HepG2 (cell line): ENCODE data around the gene ELMOD3. TPM values are rescaled to one million over a fixed set of nuclear protein-coding genes. Genes with fewer than 3 reads are reported as not detected.

Experiments used
- ATAC-seq: fragments of 200-7000 bp; cut with Tn5 transposase; 3 replicates; pipeline ENCODE4 v1.9.1; 2020; ENCODE audit warnings: mild to moderate bottlenecking, moderate library complexity
- BruUV-seq: library from RNA; stranded (reverse); fragments of 400-500 nt; replicated peaks from 2 replicates; lab custom pipeline; 2021; lab: Mats Ljungman, UMichigan
- CTCF ChIA-PET: fragments of 300-600 bp; formaldehyde crosslinking; extraction: SDS; loops from one replicate; lab custom pipeline; 2021; ENCODE audit warnings: low total read pairs, inconsistent platforms, low intra/inter-chr PET ratio; lab: Yijun Ruan, JAX
- POLR2A ChIA-PET: fragments of 350-600 bp; sonication (Branson Sonifier 250); formaldehyde crosslinking; loops from one replicate; lab custom pipeline; 2020; ENCODE audit warnings: antibody characterized with exemption, inconsistent platforms; lab: Yijun Ruan, JAX
- DNase-seq: peaks from one replicate; pipeline ENCODE4 v3.0.0-alpha.2; 2015; ENCODE audit warnings: low spot score
- FAIRE-seq: peaks from 3 replicates; lab custom pipeline; 2011; peaks lifted over from hg19 to GRCh38; lab: Jason Lieb, UNC
- H2AFZ ChIP-seq: one replicate; pipeline ENCODE4 v1.6.1; 2011; ENCODE audit warnings: low read length, inconsistent platforms
- H3K27ac ChIP-seq: fragments of 300-600 bp; 3 replicates; pipeline ENCODE4 v1.8.0; 2011; ENCODE audit warnings: mixed run types, mild to moderate bottlenecking, mixed read lengths, low read length, inconsistent platforms; ENCODE audit not compliant: insufficient read depth; ENCODE audit errors: extremely low read length
- H3K27me3 ChIP-seq, 2 experiments: fragments of 200-600 bp in 1 of 2; 2 replicates in 1 of 2; 3 replicates in 1 of 2; pipeline versions ENCODE4 v1.6.0 to v1.8.0; 2011; ENCODE audit warnings: low read length in 2 of 2, mild to moderate bottlenecking in 2 of 2, moderate library complexity in 2 of 2, inconsistent platforms in 1 of 2; ENCODE audit not compliant: insufficient read depth in 2 of 2, control insufficient read depth in 1 of 2
- H3K36me3 ChIP-seq, 2 experiments: fragments of 200-600 bp in 1 of 2; replicated peaks in 1 of 2; 2 replicates in 1 of 2; 3 replicates in 1 of 2; pipeline versions ENCODE4 v1.5.1 to v1.8.0; 2011; ENCODE audit warnings: low read length in 2 of 2, inconsistent platforms in 1 of 2; ENCODE audit not compliant: insufficient read depth in 2 of 2, control insufficient read depth in 1 of 2
- H3K4me1 ChIP-seq: 2 replicates; pipeline ENCODE4 v1.5.1; 2012; ENCODE audit warnings: low read length, inconsistent platforms; ENCODE audit not compliant: insufficient read depth
- H3K4me2 ChIP-seq: 2 replicates; pipeline ENCODE4 v1.6.0; 2011; ENCODE audit warnings: low read depth, low read length, inconsistent platforms
- H3K4me3 ChIP-seq, 3 experiments: fragments of 200-600 bp in 1 of 3; sonication (generic), shearing (Covaris generic) in 1 of 3; replicated peaks in 1 of 3; 2 replicates each; pipeline ENCODE4 v1.5.1; 2011 to 2016; ENCODE audit warnings: low read length in 3 of 3, inconsistent platforms in 2 of 3, low read depth in 2 of 3, mild to moderate bottlenecking in 2 of 3, control low read depth in 1 of 3, mixed read lengths in 1 of 3; ENCODE audit not compliant: insufficient read depth in 1 of 3
- H3K79me2 ChIP-seq: one replicate; pipeline ENCODE4 v1.6.1; 2011; ENCODE audit warnings: low read length, inconsistent platforms; ENCODE audit not compliant: insufficient read depth
- H3K9ac ChIP-seq: 2 replicates; pipeline ENCODE4 v1.6.0; 2011; ENCODE audit warnings: mild to moderate bottlenecking, low read depth, low read length, inconsistent platforms; ENCODE audit not compliant: insufficient read depth
- H3K9me3 ChIP-seq: 2 replicates; pipeline ENCODE4 v1.5.1; 2012; ENCODE audit warnings: mild to moderate bottlenecking, low read length
- H4K20me1 ChIP-seq: 2 replicates; pipeline ENCODE4 v1.6.0; 2011; ENCODE audit warnings: inconsistent platforms, mild to moderate bottlenecking, low read length, moderate library complexity; ENCODE audit not compliant: insufficient read depth
- E2F1 ChIP-seq: sonication (generic); formaldehyde crosslinking; IDR thresholded peaks from 2 replicates; pipeline ENCODE4 v1.5.0; 2020; ENCODE audit warnings: missing genetic modification reagents
- GATAD2A ChIP-seq: IDR thresholded peaks from 2 replicates; pipeline ENCODE4 v1.6.1; 2016
- HMG20A ChIP-seq: IDR thresholded peaks from 2 replicates; pipeline ENCODE4 v1.6.1; 2016; ENCODE audit warnings: borderline replicate concordance
- MAFF ChIP-seq: IDR thresholded peaks from 2 replicates; pipeline ENCODE4 v1.6.1; 2011; ENCODE audit warnings: low read depth, low read length, improper control_type of control experiment
- MLX ChIP-seq: IDR thresholded peaks from 2 replicates; pipeline ENCODE4 v1.6.1; 2016
- POGK ChIP-seq: sonication (generic); formaldehyde crosslinking; conservative IDR thresholded peaks from 2 replicates; pipeline ENCODE4 v1.8.0; 2022; ENCODE audit warnings: mild to moderate bottlenecking, moderate library complexity, missing genetic modification reagents
- REL ChIP-seq: sonication (generic); formaldehyde crosslinking; conservative IDR thresholded peaks from 2 replicates; pipeline ENCODE4 v1.8.0; 2022; ENCODE audit warnings: mild to moderate bottlenecking, missing genetic modification reagents, moderate library complexity
- REXO4 ChIP-seq: sonication (generic); formaldehyde crosslinking; IDR thresholded peaks from 2 replicates; pipeline ENCODE4 v1.8.0; 2022; ENCODE audit warnings: missing genetic modification reagents, mild to moderate bottlenecking, borderline replicate concordance
- TSC22D2 ChIP-seq: sonication (generic); formaldehyde crosslinking; IDR thresholded peaks from 2 replicates; pipeline ENCODE4 v1.5.1; 2020; ENCODE audit warnings: missing genetic modification reagents, mild to moderate bottlenecking, borderline replicate concordance
- ZFP90 ChIP-seq: sonication (generic); formaldehyde crosslinking; IDR thresholded peaks from 2 replicates; pipeline ENCODE4 v1.8.0; 2022; ENCODE audit warnings: missing genetic modification reagents, mild to moderate bottlenecking, inconsistent platforms, borderline replicate concordance
- ZKSCAN8 ChIP-seq: IDR thresholded peaks from 2 replicates; pipeline ENCODE4 v1.6.1; 2016; ENCODE audit warnings: borderline replicate concordance, missing genetic modification reagents, missing compliant biosample characterization
- ZNF234 ChIP-seq: sonication (generic); formaldehyde crosslinking; conservative IDR thresholded peaks from 2 replicates; pipeline ENCODE4 v1.5.1; 2020; ENCODE audit warnings: mild to moderate bottlenecking, missing genetic modification reagents
- ZNF331 ChIP-seq: sonication (generic); formaldehyde crosslinking; IDR thresholded peaks from 2 replicates; pipeline ENCODE4 v1.4.0; 2020; ENCODE audit warnings: missing genetic modification reagents
- ZNF335 ChIP-seq: sonication (generic); formaldehyde crosslinking; IDR thresholded peaks from 2 replicates; pipeline ENCODE4 v1.4.0; 2020; ENCODE audit warnings: missing genetic modification reagents
- ZNF350 ChIP-seq: sonication (generic); formaldehyde crosslinking; IDR thresholded peaks from 2 replicates; pipeline ENCODE4 v1.4.0; 2020; ENCODE audit warnings: mild to moderate bottlenecking, low read depth, missing genetic modification reagents, borderline replicate concordance
- ZNF503 ChIP-seq: sonication (generic); formaldehyde crosslinking; IDR thresholded peaks from 2 replicates; pipeline ENCODE4 v1.4.0; 2020; ENCODE audit warnings: missing genetic modification reagents
- ZNF562 ChIP-seq: sonication (generic); formaldehyde crosslinking; IDR thresholded peaks from 2 replicates; pipeline ENCODE4 v1.8.0; 2022; ENCODE audit warnings: missing genetic modification reagents, borderline replicate concordance
- ZNF598 ChIP-seq: sonication (generic); formaldehyde crosslinking; IDR thresholded peaks from 2 replicates; pipeline ENCODE4 v1.5.1; 2020; ENCODE audit warnings: mild to moderate bottlenecking, missing genetic modification reagents, borderline replicate concordance
- WGBS: methylation state at CpG from one replicate; pipeline ENCODE4 v1.1.6; 2017; ENCODE audit warnings: low lambda C conversion rate; 5-methylcytosine and 5-hydroxymethylcytosine counted together
- in situ Hi-C: cut with HindIII; loops from 2 replicates; pipeline ENCODE4 v1.10.0; 2017; ENCODE audit warnings: low pct_unique_long_range_greater_than_20kb; ENCODE audit not compliant: extremely low pct_ligation_motif_present
- intact Hi-C: fragments of 100-400 bp; cut with micrococcal nuclease; formaldehyde crosslinking; loops from one replicate; pipeline ENCODE4 v1.10.0; 2022; ENCODE audit not compliant: unreplicated experiment
- polyA plus RNA-seq, 8 experiments: library from polyadenylated mRNA; depleted of rRNA in 3 of 8; stranded (reverse) in 7 of 8; unstranded in 1 of 8; fragments of >200 nt; fragmentation: Illumina TruSeq in 4 of 8; extraction: Trizol in 4 of 8; gene quantifications; 2 replicates each; pipeline versions ENCODE4 v1.2.1 to v1.2.3, GENCODE V29; 2011 to 2016; ENCODE audit warnings: low read depth in 4 of 8, missing spikeins in 1 of 8, mixed read lengths in 1 of 8; ENCODE audit not compliant: insufficient read depth in 1 of 8
- total RNA-seq, 5 experiments: library from RNA; depleted of rRNA; stranded (reverse); fragments of >200 nt; fragmentation: Illumina TruSeq; extraction: Trizol; gene quantifications; 2 replicates each; pipeline ENCODE4 v1.2.3, GENCODE V29; 2016; ENCODE audit warnings: low read depth in 1 of 5

The ELMOD3 gene
- total and polyA plus RNA-seq, 2 of the 13 experiments (the other 11 are each of a cell fraction or from before 2014, with no cell fraction given) = 13.3 to 19.5 TPM

GRCh38 chr2:85324639-85325465, 29.7 kb upstream of the ELMOD3 start:
- BruUV-seq = no TSS peak
- Histone ChIP-seq H3K9me3 (no peaks in the 10 kb centered on the region), H3K79me2 (peaks cover 85% of the 10 kb centered on the region), H4K20me1 (peaks cover 23% of the 10 kb centered on the region), H3K4me3 (peak overlapping the region; percentile 80 to 90 (median 89)), H3K27ac (peak overlapping the region; percentile 95), H3K4me2 (peak overlapping the region; percentile 98), H3K4me1 (peaks cover 64% of the 10 kb centered on the region), H3K36me3 (peaks cover 18 to 45% of the 10 kb centered on the region in 2 experiments), H2AFZ (no peak overlapping the region), H3K27me3 (no peaks in the 10 kb centered on the region; a peak in 1 of 5 replicates), H3K9ac (peak overlapping the region; percentile 96)
- CTCF ChIA-PET = no interaction called here
- peak; percentile 82 for ATAC-seq
- peak; percentile 99 for DNase-seq
- POLR2A ChIA-PET = interaction anchor here (0.7 to 6.2 kb wide), 21 partner anchors 9 to 378 kb away, joined by 3 to 142 read pairs (median 4); partner anchors contain the start of genes C2orf68, ELMOD3, GGCX and MAT2A
- in situ Hi-C loops = no loop called here
- intact Hi-C loops = loop anchor here (1.0 to 5.0 kb wide), 5 partner anchors 16 to 227 kb away; partner anchors contain the start of genes ELMOD3 and RETSAT
- peak; percentile 96 for FAIRE-seq
- WGBS = 2% methylated on average over 10 of the region's 10 CpGs
- TF ChIP-seq ZNF350 = peak; percentile 43; the same call in 1 of the 2 replicates
- TF ChIP-seq TSC22D2 (CRISPR knock-in tag) = no peak
- TF ChIP-seq ZNF234 (CRISPR knock-in tag) = no peak
- TF ChIP-seq ZNF335 = peak; percentile 33; the same call in 1 of the 2 replicates
- TF ChIP-seq REL (CRISPR knock-in tag) = no peak
- TF ChIP-seq MLX (CRISPR knock-in tag) = peak; percentile 77
- TF ChIP-seq GATAD2A (CRISPR knock-in tag) = peak; percentile 97
- TF ChIP-seq ZNF598 = no peak
- no peak for TF ChIP-seq E2F1 (CRISPR knock-in tag)
- TF ChIP-seq ZNF503 = 0 out of 2 replicates have a peak, but pooled peaks have one; percentile 86
- no peak; the same call in 1 of the 2 replicates for TF ChIP-seq ZNF331 (CRISPR knock-in tag)
- peak; percentile 99 for TF ChIP-seq ZFP90 (CRISPR knock-in tag)
- TF ChIP-seq MAFF = no peak
- no peak for TF ChIP-seq ZNF562 (CRISPR knock-in tag)
- no peak for TF ChIP-seq REXO4 (CRISPR knock-in tag)
- TF ChIP-seq POGK (CRISPR knock-in tag) = peak; percentile 76
- peak; percentile 92; the same call in 1 of the 2 replicates for TF ChIP-seq ZKSCAN8 (CRISPR knock-in tag)
- TF ChIP-seq HMG20A (CRISPR knock-in tag) = peak; percentile 96
